ENCODE results near the gene DLK2.

The DLK2 gene

GRCh38 chr6:43469947-43470346, 14.6 kb upstream of the DLK2 start:
- Histone ChIP-seq H3K4me3 (ENCODE audit: insufficient read depth, low read length, poor library complexity, severe bottlenecking) (no peak overlapping the region), H3K27me3 (ENCODE audit: low read length) (no peaks in the 10 kb centered on the region), H3F3A (ENCODE audit: insufficient read depth) (no peaks in the 10 kb centered on the region), H3K9ac (ENCODE audit: low read length) (no peak overlapping the region), H3K9me3 (ENCODE audit: insufficient read depth, low read length) (no peaks in the 10 kb centered on the region), H3K79me2 (ENCODE audit: insufficient read depth, low read length) (no peaks in the 10 kb centered on the region), H3K9me2 (replicated peaks; ENCODE audit: insufficient read depth, low read length) (no peaks in the 10 kb centered on the region), H3K4me2 (ENCODE audit: low read depth, low read length, poor library complexity, severe bottlenecking) (no peak overlapping the region), H3K36me3 (ENCODE audit: low read length) (no peaks in the 10 kb centered on the region), H3K27ac (ENCODE audit: low read depth, low read length) (no peak overlapping the region), H4K20me1 (ENCODE audit: low read depth, low read length) (no peaks in the 10 kb centered on the region), H2AFZ (ENCODE audit: low read depth, low read length, severe bottlenecking) (no peak overlapping the region)
- TF ChIP-seq CTCF (IDR thresholded peaks at IDR 0.05; ENCODE audit: insufficient read depth, low read length, poor library complexity, severe bottlenecking) (no peak), EZH2phosphoT487 (conservative IDR thresholded peaks at IDR 0.05; ENCODE audit: low read length) (no peak)

DNA sequence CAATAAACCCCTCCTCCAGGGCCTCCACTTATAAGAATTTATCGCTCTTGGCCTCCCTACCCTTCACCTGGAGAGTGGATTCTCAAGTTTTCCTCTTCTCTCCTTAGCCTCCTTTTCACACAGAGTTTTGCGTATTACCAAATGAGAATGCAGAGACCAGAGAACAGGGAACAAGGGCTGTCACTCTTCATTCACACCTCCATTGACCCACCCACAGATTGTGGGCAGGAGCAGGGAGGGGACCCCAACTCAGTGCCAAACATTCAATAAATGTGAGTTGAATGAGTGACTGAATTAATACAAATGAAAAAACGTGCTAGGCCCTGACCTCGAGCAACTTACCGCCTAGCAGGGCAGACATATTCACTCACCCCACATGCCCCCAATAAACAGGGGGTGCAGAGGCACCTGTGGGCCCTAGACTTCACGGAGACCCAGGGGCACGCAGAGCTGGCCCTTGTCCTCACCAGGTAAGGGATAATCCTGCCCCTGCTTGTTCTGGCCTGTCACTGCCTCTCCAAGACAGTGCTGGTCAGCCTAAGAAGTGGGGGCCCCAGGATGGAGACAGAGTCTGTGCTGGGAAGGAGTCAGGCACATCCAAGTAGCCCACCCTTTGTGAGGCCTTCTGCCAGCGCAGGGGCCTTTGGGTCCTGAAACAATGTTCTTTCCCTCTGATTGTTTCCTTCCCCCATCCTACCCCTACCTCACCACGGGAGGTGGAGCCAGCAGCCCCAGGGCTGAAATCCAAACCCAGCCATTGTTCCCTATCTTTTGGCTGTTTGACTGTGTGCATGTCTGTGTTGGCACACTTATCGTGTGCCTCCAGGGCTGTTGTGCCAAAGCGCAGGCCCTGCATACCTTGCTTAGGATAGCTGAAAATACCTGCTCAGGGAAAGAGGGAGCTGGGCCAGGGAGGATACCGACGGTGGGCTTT, 13.7 kb upstream of the DLK2 start:
- Histone ChIP-seq H3F3A (ENCODE audit: insufficient read depth) (no peaks in the 10 kb centered on the region), H2AFZ (ENCODE audit: low read depth, low read length, severe bottlenecking) (no peak overlapping the region)

DNA sequence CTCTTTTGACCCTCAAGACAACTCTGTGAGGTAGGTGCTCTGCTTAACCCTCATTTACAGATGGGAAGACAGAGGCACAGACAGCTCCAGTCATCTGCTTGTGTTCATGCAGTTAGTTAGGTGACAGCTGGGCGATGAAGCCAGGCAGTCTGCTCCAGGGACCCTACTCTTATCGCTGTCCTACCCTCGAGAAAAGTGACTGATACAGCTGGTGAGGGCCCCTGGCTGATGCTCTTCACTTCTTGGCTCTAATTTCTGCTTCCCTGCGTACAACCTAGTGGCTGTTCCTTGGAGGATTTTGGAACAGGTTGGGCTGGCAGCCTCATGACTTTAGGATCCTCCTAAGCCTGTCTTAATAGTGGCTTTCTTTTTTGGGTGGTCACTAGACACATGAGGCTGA, 12.9 kb upstream of the DLK2 start:
- Histone ChIP-seq H4K20me1 (ENCODE audit: low read depth, low read length) (no peaks in the 10 kb centered on the region), H3K36me3 (ENCODE audit: low read length) (no peaks in the 10 kb centered on the region), H3K9me3 (ENCODE audit: insufficient read depth, low read length) (no peaks in the 10 kb centered on the region), H3K27ac (ENCODE audit: low read depth, low read length) (no peak overlapping the region), H3K4me3 (ENCODE audit: insufficient read depth, low read length, poor library complexity, severe bottlenecking) (no peak overlapping the region), H3K9ac (ENCODE audit: low read length) (no peak overlapping the region), H3K27me3 (ENCODE audit: low read length) (no peaks in the 10 kb centered on the region), H3K4me2 (ENCODE audit: low read depth, low read length, poor library complexity, severe bottlenecking) (no peak overlapping the region), H2AFZ (ENCODE audit: low read depth, low read length, severe bottlenecking) (no peak overlapping the region), H3F3A (ENCODE audit: insufficient read depth) (no peaks in the 10 kb centered on the region), H3K9me2 (replicated peaks; ENCODE audit: insufficient read depth, low read length) (no peaks in the 10 kb centered on the region), H3K79me2 (ENCODE audit: insufficient read depth, low read length) (no peaks in the 10 kb centered on the region)
- TF ChIP-seq CTCF (IDR thresholded peaks at IDR 0.05; ENCODE audit: insufficient read depth, low read length, poor library complexity, severe bottlenecking) (no peak), EZH2phosphoT487 (conservative IDR thresholded peaks at IDR 0.05; ENCODE audit: low read length) (no peak)

More for the DNA sequence above, 13.7 kb upstream of the DLK2 start:
- TF ChIP-seq CTCF (IDR thresholded peaks at IDR 0.05; ENCODE audit: insufficient read depth, low read length, poor library complexity, severe bottlenecking) = no peak
- no peak for TF ChIP-seq EZH2phosphoT487 (conservative IDR thresholded peaks at IDR 0.05; ENCODE audit: low read length)
- Histone ChIP-seq H3K4me2 (ENCODE audit: low read depth, low read length, poor library complexity, severe bottlenecking) (no peak overlapping the region), H3K9me3 (ENCODE audit: insufficient read depth, low read length) (no peaks in the 10 kb centered on the region), H3K27ac (ENCODE audit: low read depth, low read length) (no peak overlapping the region), H3K36me3 (ENCODE audit: low read length) (no peaks in the 10 kb centered on the region), H3K9ac (ENCODE audit: low read length) (no peak overlapping the region), H3K79me2 (ENCODE audit: insufficient read depth, low read length) (no peaks in the 10 kb centered on the region), H3K4me3 (ENCODE audit: insufficient read depth, low read length, poor library complexity, severe bottlenecking) (no peak overlapping the region), H4K20me1 (ENCODE audit: low read depth, low read length) (no peaks in the 10 kb centered on the region), H3K9me2 (replicated peaks; ENCODE audit: insufficient read depth, low read length) (no peaks in the 10 kb centered on the region), H3K27me3 (ENCODE audit: low read length) (no peaks in the 10 kb centered on the region)
